Panc1 (cell line): ENCODE data around the gene SEMA4B.

ENCODE experiments used
- CTCF ChIP-seq: fragments of 450-650 bp; IDR thresholded peaks from 2 replicates; pipeline ENCODE4 v1.5.1; 2017; ENCODE audit warnings: mild to moderate bottlenecking
- REST ChIP-seq, 2 experiments: IDR thresholded peaks; 2 replicates each; pipeline ENCODE4 v1.6.1; 2011 to 2012; ENCODE audit warnings: low read depth in 2 of 2, control low read depth in 1 of 2, low read length in 1 of 2, mild to moderate bottlenecking in 1 of 2, moderate library complexity in 1 of 2; ENCODE audit not compliant: insufficient read depth in 1 of 2
- TCF7L2 ChIP-seq: IDR thresholded peaks from 2 replicates; pipeline ENCODE4 v1.6.1; 2011; ENCODE audit warnings: mild to moderate bottlenecking, low read depth, low read length, inconsistent platforms

- peak; percentile 81 for TF ChIP-seq TCF7L2
- TF ChIP-seq REST (IDR thresholded peaks at IDR 0.05; ENCODE audit: insufficient read depth in 1 of 2, low read depth in 2 of 2, low read length in 1 of 2), result no peak
- no peak for TF ChIP-seq CTCF
Observed at GRCh38 chr15:90213122-90213817, 12.1 kb downstream of the SEMA4B start.
